ENCODE results near the gene SDK1.

GRCh38 chr7:4170997-4171786 is 870.1 kb downstream of the SDK1 start:
- TF ChIP-seq CTCF (conservative IDR thresholded peaks at IDR 0.05; ENCODE audit: low read length) (no peak), EZH2phosphoT487 (IDR thresholded peaks at IDR 0.05; ENCODE audit: borderline replicate concordance, low read depth, low read length) (no peak)

All from OCI-LY7 (cell line).